Activated CD4-positive, alpha-beta T cell treated with anti-CD3 and anti-CD28 coated beads, Interleukin-2, amount 50 U/mL, for 24 hours (primary cell): ENCODE data around the gene MT2A.
"Not testable (repeated sequence)": the region's sequence is repeated elsewhere in the genome, so short reads cannot be mapped to it uniquely, and the experiment has no call there.

ENCODE experiments used
- DNase-seq, 2 donors: peaks; one replicate each; pipeline ENCODE4 v3.0.0-alpha.2; 2020; ENCODE audit warnings: low read depth in 1 of 2, low spot score in 1 of 2

The MT2A gene

GRCh38 chr16:56608043-56608875 lies at the start of gene MT2A:
TSS of gene MT2A (plus strand) at chr16:56608584. CDS start at chr16:56608656, 72 bp downstream.
- peak; percentile 70 to 88 for DNase-seq

GRCh38 chr16:56559109-56559508 lies 49.3 kb upstream of the MT2A start:
- no peak for DNase-seq

- DNase-seq = no peak
Measured at GRCh38 chr16:56560447-56560846, 47.9 kb upstream of the MT2A start.

GRCh38 chr16:56561126-56561525 lies 47.3 kb upstream of the MT2A start:
- DNase-seq = no peak

- no peak for DNase-seq
Measured at GRCh38 chr16:56564793-56565477, 43.4 kb upstream of the MT2A start, which contains the start of gene MT4. TSS of gene MT4 (plus strand) at chr16:56565073. CDS start at chr16:56565129, 56 bp downstream.

GRCh38 chr16:56569971-56570370 lies 38.4 kb upstream of the MT2A start:
- DNase-seq = no peak

GRCh38 chr16:56571525-56571924 lies 36.9 kb upstream of the MT2A start:
- no peak for DNase-seq

- DNase-seq = no peak
Measured at GRCh38 chr16:56574625-56575024, 33.8 kb upstream of the MT2A start.

GRCh38 chr16:56576585-56577299 lies 31.6 kb upstream of the MT2A start:
- peak; percentile 78 to 83 for DNase-seq

GRCh38 chr16:56577300-56577625 lies 31.1 kb upstream of the MT2A start:
- DNase-seq = no peak

- no peak for DNase-seq
Measured at GRCh38 chr16:56580391-56581048, 27.9 kb upstream of the MT2A start.

GRCh38 chr16:56582911-56583310 lies 25.5 kb upstream of the MT2A start:
- DNase-seq = not testable (repeated sequence)

GRCh38 chr16:56583351-56584168 lies 24.8 kb upstream of the MT2A start:
- DNase-seq = no peak

- DNase-seq = no peak
Measured at GRCh38 chr16:56584276-56584675, 24.1 kb upstream of the MT2A start.

- DNase-seq = no peak
Measured at GRCh38 chr16:56588781-56589140, 19.6 kb upstream of the MT2A start.

GRCh38 chr16:56589141-56590039 lies 19.0 kb upstream of the MT2A start, which contains the start of gene MT3:
TSS of gene MT3 (plus strand) at chr16:56589528. CDS start at chr16:56589591, 63 bp downstream.
- DNase-seq = no peak

GRCh38 chr16:56591377-56592060 lies 16.9 kb upstream of the MT2A start:
- no peak for DNase-seq

- no peak for DNase-seq
Measured at GRCh38 chr16:56593573-56594291, 14.7 kb upstream of the MT2A start.
